ENCODE data around the gene MELTF.

- TF ChIP-seq CTCF (IDR thresholded peaks at IDR 0.05), result no peak
- TF ChIP-seq POLR2AphosphoS5 (IDR thresholded peaks at IDR 0.05), result no peak
- TF ChIP-seq EP300 (IDR thresholded peaks at IDR 0.05), result no peak
- TF ChIP-seq POLR2A (IDR thresholded peaks at IDR 0.05), result no peak
These were observed 3.1 kb downstream of the MELTF start for GRCh38 chr3:197026481-197026866.
